HG02938 (cell line): ENCODE measurements around the gene NVL.
A peak's percentile ranks its signal among the peaks of the same experiment; 100 is the strongest.

ENCODE experiments used
- ATAC-seq: cut with Tn5 transposase; IDR thresholded peaks from one replicate; pipeline ENCODE4 v1.9.1; 2021; ENCODE audit warnings: mild to moderate bottlenecking, moderate library complexity; ENCODE audit not compliant: unreplicated experiment

NVL gene

DNA sequence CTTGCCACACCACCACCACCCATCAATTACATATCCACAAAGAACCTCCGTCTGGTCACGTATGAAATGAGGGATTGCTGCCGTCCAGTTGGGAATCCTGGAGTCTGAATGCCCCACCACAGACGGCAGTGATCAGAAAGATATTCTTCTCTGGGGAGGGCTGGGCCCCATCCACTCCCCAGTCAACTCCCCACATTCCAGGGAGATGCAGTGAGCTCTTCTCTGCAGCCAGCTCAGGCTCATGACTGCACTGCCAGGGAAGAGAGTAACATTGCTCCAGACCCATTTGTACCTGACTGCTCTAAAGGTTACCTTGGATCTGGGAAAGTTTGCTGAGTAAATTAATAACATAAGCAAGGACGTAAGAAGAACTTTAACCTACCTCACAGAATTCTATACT lies 128.6 kb downstream of the NVL start:
- ATAC-seq, result no peak

DNA sequence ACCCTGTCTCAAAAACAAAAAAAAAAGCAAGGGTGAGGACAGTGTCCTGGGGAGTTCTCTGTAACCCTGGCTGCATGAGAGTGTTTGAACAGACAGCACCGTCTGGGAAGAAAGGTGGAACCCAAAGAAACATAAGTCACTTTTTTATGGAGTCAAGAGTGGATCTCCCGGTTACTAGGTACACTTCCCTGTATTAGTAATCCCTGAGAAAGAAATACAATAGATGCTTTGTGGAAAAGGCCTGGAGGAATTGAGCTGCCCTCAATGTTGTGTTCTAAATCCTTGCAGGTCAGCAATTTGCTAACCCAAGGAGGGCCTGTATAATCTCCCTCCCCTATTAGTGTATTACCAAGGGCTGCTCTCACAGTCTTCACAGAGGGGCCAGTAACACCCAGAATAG lies 130.3 kb downstream of the NVL start:
- ATAC-seq, result no peak

- ATAC-seq, result no peak
Measured at GRCh38 chr1:224198572-224198971, 131.4 kb downstream of the NVL start.

DNA sequence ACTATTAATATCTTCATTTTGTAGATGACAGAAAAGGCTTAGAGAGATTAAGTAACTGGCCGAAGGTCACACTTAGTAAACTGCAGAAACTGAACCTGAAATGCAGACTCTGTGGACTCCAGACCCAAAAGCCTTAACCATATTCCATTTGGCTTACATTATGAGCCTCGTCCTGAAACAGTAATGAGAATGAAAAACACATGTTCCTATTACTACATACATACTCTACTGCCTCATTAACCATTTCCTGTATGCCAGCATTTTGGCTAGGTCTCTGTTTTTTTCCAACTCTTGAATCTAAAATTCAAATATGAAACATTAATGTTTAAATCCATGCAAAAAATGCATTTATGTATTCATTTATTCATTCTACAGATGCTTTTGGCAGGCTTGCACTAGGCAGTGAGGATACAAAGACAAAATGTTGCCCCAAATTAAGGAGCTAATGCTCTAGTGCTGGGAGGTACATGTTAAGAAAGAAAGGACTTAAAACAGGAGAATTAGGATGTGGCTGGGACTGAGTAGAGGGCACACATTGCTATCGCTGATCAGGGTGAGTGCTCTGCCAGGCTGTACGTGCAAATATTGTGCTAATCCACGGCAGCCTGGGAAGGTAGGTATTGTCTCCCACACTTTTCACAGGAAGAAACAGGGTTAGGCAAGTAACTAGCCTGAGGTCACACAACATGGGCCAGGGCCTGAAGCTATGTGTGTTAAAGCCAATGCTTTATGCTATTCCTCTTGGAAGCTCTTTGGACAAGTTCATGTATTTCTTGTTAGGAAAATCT lies 133.0 kb downstream of the NVL start:
- ATAC-seq, result no peak

- ATAC-seq, result no peak
Measured at GRCh38 chr1:224193319-224193966, 136.5 kb downstream of the NVL start.

- ATAC-seq, result no peak
Measured at GRCh38 chr1:224192082-224192788, 137.7 kb downstream of the NVL start.

- no peak for ATAC-seq
Measured at GRCh38 chr1:224189561-224189960, 140.4 kb downstream of the NVL start.

- ATAC-seq, result no peak
Measured at GRCh38 chr1:224188286-224188685, 141.7 kb downstream of the NVL start.

GRCh38 chr1:224185208-224185607 lies 144.8 kb downstream of the NVL start:
- ATAC-seq, result no peak

GRCh38 chr1:224183591-224184312 lies 146.2 kb downstream of the NVL start:
- ATAC-seq, result peak; percentile 42

- peak; percentile 64 for ATAC-seq
Measured at GRCh38 chr1:224182866-224183590, 146.9 kb downstream of the NVL start, which contains the start of gene DEGS1. Gene DEGS1 (plus strand): TSS chr1:224183240. CDS start chr1:224183337, 97 bp downstream.

DNA sequence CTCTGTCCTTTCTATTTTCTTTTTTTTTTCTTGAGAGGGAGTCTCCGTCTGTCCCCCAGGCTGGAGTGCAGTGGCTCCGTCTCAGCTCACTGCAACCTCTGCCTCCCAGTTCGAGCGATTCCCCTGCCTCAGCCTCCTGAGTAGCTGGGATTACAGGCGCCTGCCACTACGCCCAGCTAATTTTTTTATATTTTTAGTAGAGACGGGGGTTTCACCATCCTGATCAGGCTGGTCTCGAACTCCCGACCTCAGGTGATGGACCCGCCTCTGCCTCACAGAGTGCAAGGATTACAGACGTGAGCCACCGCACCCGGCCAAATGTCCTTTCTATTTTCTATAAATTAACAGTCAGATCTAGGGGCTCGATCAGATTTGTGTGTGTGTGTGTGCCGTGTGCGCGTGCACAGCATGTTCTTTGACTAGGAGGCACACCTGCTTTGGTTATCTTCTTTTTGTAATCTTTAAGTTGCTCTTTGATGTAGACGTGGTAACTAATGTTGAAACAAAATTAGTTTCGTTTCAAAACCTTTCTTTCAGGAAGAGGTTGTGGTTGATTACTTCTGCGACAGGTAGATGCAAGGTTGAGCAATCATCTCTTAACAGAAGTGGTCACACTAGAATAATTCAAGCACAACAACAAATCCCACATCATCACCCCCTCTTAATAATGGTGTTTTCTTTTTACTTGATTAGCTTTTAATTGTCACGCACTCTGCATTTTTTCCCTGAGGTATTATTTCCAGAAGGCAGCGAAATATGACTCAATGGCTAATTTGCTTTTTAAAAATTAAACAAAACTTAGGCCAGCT lies 147.7 kb downstream of the NVL start:
- ATAC-seq, result peak; percentile 48

- no peak for ATAC-seq
Measured at GRCh38 chr1:224181453-224181810, 148.5 kb downstream of the NVL start.

GRCh38 chr1:224180783-224181452 lies 149.1 kb downstream of the NVL start:
- ATAC-seq, result no peak

DNA sequence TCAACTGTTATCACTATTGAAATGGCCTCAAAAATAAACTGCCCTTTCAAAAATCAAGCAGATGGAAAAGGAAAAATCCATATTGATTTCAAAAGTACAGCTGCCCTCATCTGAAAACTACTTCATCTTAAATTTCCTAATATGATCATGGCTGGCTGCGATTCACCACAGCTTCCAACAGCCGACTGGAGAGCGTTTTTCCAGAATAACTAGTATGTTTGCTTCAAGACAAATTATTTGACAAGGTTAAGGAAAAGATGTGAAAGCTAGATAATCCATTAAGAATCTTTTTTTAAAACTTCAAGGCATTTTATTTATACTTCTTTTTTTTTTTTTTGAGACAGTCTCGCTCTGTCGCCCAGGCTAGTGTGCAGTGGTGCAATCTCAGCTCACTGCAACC lies 151.1 kb downstream of the NVL start:
- no peak for ATAC-seq

- ATAC-seq, result no peak
Measured at GRCh38 chr1:224177356-224177999, 152.5 kb downstream of the NVL start.
